ENCODE data around the gene RBM38.
A peak's percentile ranks its signal among the peaks of the same experiment; 100 is the strongest.

The RBM38 gene

GRCh38 chr20:57374931-57375651 lies 16.1 kb upstream of the RBM38 start:
- no peak for DNase-seq (ENCODE audit: low read depth)

DNA sequence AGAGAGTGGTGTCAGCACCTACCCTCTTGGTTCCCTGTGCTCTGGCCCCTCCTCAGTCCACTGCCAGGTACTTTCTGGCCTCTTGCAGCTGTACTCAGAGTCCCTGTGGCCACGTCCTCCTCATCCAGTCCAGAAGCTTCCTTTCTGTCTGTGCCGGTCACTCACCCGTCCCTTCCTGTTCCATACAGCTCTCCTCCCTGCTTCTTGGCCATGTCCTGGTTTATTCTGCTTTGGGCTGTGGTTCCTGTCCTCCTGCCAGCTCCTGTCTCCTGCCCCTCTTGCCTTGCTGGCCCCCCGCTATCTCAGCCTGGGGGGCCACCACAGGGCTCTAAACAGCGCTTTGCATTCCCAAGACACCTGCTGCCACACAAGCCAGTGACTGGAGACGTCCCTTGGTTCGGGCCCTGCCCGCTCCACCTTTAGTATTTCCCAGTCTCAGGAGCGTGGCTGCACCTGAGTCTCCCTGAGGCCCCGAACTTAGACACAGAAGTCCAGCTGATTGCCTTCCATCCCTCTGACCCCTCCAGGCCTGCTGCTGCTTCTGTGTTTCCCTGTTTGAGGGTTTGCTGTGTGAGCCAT lies 15.5 kb upstream of the RBM38 start:
- DNase-seq (ENCODE audit: low read depth) = no peak

DNA sequence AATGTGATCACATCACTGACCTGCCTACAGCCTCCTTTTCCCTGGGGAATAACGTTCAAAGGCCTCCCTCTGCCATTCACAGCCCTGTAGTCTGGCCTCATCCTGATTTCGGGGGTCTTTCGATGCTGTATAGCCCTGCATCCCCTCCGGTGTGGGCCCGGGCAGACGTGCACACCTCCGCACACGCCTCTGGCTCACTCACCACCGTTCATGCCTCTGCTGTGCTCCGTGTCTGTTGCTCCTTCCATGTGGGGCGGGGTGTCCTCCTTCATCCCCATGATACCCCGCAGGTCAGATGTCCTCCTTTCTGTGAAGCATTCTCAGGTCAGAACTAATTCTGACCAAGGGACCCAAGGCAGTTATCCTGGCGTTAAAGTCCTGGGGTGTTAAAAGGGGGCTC lies 13.8 kb upstream of the RBM38 start:
- no peak for DNase-seq (ENCODE audit: low read depth)

- no peak for DNase-seq (ENCODE audit: low read depth)
Measured at GRCh38 chr20:57378107-57378506, 13.1 kb upstream of the RBM38 start.

DNA sequence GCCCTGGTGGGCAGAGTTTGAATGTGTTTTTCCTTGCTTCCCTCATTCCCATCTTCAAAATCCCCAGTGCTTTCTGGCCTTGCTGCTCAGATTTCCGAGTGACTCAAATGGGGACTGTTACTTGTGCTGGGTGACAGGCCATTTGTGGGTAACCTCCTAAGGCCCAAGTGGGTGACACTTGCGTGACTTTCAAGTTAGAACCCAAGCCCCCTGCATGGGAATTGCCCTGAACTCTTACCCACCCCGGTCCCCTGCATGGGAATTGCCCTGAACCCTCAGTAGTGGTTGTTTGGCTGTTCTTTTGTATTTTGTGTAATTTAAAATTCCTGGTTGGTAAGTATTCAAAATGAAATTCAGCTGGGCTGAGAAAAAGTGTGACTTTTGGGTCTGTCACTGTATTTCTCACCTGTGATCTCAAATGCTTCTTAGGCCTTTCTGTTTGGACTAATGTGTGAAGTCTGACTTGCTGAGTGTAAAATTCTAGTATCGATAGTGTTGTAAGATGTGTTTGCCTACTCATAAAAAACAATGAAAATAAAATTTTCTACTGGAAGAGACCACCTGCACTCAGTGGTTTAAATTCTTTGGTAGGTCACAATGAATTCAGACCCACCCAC lies 12.4 kb upstream of the RBM38 start:
- no peak for DNase-seq (ENCODE audit: low read depth)

- no peak for DNase-seq (ENCODE audit: low read depth)
Measured at GRCh38 chr20:57379263-57379647, 11.9 kb upstream of the RBM38 start.

- DNase-seq (ENCODE audit: low read depth) = no peak
Measured at GRCh38 chr20:57380081-57380750, 11.0 kb upstream of the RBM38 start.

- peak; percentile 70 for DNase-seq (ENCODE audit: low read depth)
Measured at GRCh38 chr20:57381596-57382503, 9.3 kb upstream of the RBM38 start.

- DNase-seq (ENCODE audit: low read depth) = no peak
Measured at GRCh38 chr20:57382516-57382915, 8.7 kb upstream of the RBM38 start.

DNA sequence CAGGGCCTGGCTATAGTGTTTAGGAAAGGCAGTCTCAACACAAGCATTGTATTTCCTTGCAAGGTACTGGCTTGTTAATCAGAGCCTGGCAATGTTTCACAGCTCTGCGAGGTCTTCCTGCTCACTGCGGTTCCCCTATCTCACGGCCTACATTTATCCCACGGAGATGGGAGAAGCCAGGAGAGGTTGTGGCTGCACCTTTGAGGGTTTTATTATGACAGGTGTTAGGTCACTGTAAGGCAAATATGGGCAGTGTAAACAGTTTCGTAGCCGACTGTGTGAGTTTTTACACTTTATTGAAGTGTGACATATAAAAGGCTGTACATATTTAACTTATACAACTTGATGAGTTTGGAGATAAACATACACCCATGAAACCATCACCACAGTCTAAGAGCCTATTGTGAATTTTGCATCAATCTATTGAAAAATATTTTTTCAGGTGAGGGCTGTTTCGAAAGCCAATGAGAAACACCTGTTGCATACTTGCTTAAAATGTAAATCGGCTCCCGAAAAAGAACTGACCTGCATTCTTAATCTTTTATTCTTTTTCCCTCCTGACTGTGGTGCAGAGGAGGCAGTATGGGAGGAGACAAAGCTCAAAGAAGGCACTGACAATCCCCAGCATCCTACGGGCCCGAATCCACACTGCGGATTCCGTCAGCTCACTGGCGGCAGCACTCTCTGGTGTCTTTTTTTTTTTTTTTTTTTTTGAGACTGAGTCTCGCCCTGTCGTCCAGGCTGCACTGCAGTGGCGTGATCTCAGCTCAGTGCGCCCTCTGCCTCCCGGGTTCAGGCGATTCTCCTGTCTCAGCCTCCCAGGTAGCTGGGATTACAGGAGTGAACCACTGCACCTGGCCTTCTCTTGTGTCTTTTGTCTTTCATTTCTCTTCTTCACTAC lies 7.5 kb upstream of the RBM38 start:
- no peak for DNase-seq (ENCODE audit: low read depth)

GRCh38 chr20:57384486-57384885 lies 6.7 kb upstream of the RBM38 start:
- no peak for DNase-seq (ENCODE audit: low read depth)

GRCh38 chr20:57384953-57385761 lies 6.0 kb upstream of the RBM38 start:
- DNase-seq (ENCODE audit: low read depth) = no peak

DNA sequence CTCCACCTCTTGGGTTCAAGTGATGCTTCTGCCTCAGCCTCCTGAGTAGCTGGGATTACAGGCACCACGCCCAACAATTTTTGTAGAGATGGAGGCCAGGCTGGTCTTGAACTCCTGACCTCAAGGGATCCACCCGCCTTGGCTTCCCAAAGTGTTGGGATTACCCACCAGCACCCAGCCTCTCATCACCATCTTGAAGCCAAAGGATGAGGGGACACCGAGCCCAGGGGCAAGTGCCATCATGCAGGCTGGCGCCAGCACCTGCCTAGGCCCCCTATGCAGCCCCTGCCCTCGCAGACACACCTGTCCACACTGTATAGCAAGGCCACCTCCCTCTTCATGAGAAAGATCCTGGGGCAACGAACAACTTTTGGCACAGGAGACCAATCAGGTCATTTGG lies 5.3 kb upstream of the RBM38 start:
- no peak for DNase-seq (ENCODE audit: low read depth)

- no peak for DNase-seq (ENCODE audit: low read depth)
Measured at GRCh38 chr20:57386762-57387161, 4.4 kb upstream of the RBM38 start.

- no peak for DNase-seq (ENCODE audit: low read depth)
Measured at GRCh38 chr20:57387463-57387862, 3.7 kb upstream of the RBM38 start.

- DNase-seq (ENCODE audit: low read depth) = no peak
Measured at GRCh38 chr20:57387945-57388371, 3.2 kb upstream of the RBM38 start.

- DNase-seq (ENCODE audit: low read depth) = peak; percentile 50
Measured at GRCh38 chr20:57388953-57389694, 2.1 kb upstream of the RBM38 start.

DNA sequence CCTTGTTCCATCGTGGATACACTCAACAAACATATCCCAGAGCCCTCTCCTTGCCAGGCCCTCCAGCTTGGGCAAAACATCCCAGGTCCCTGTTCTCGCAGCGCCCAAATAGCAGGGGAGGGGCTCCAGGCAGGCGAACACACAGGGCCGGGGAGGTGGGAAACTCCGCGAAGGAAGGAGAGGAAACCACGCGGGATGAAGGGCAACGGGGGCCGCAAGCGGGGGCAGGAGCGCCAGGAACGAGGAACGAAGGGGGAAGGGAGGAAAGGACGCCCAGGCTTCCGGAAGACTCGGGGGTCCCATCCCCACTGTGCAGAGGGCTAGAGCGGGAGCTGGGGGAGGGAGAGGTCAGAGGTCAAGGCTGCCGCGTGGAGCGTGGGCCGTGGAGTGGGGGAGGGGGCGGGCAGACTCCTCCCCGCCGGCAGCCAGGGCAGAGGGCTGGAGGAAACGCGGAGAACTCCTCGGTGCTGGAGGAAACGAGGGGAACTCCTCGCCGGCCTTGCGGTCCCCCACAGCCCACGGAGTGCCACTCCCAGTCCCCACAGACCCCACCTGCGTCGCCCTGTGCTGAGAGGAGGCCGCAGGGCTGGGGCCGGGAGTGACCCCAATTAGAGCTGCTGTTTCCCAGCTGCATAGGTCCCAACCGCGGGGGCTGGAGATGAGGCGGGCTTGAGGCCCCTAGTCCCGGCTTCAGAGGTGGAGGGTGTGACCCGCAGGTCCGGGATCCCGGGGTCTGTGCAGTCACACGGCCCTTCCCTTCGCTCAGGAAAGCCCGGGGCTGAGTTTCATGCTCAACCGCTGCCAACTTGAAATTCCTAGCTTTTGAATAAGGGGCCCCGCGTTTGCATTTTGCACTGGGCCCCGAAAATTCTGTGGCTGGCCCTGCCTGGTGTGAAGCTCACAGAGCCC lies 1.2 kb upstream of the RBM38 start:
- peak; percentile 52 for DNase-seq (ENCODE audit: low read depth)

Measured in activated T-helper 9 cell treated with anti-CD3 and anti-CD28 coated beads, Interleukin-2, amount 50 U/mL, for 16 hours (primary cell).